Ishikawa (cell line): ENCODE measurements around the gene ODR4.

Experiments used
- CEBPB ChIP-seq: IDR thresholded peaks from 2 replicates; pipeline ENCODE4 v1.6.1; 2012
- CREB1 ChIP-seq: IDR thresholded peaks from 2 replicates; pipeline ENCODE4 v1.6.1; 2012; ENCODE audit warnings: low read depth
- EGR1 ChIP-seq: IDR thresholded peaks from 2 replicates; pipeline ENCODE4 v1.6.1; 2012
- EP300 ChIP-seq: IDR thresholded peaks from 2 replicates; pipeline ENCODE4 v1.6.1; 2012; ENCODE audit warnings: borderline replicate concordance
- FOXM1 ChIP-seq: IDR thresholded peaks from 2 replicates; pipeline ENCODE4 v1.6.1; 2012; ENCODE audit warnings: low read depth, borderline replicate concordance
- NFIC ChIP-seq: IDR thresholded peaks from 2 replicates; pipeline ENCODE4 v1.6.1; 2012
- RAD21 ChIP-seq: IDR thresholded peaks from 2 replicates; pipeline ENCODE4 v1.6.1; 2012; ENCODE audit warnings: low read depth
- TAF1 ChIP-seq: IDR thresholded peaks from 2 replicates; pipeline ENCODE4 v1.6.1; 2012; ENCODE audit warnings: low read depth, mild to moderate bottlenecking
- TCF12 ChIP-seq: IDR thresholded peaks from 2 replicates; pipeline ENCODE4 v1.6.1; 2012; ENCODE audit warnings: low read depth
- TEAD4 ChIP-seq: IDR thresholded peaks from 2 replicates; pipeline ENCODE4 v1.6.1; 2012
- YY1 ChIP-seq: IDR thresholded peaks from 2 replicates; pipeline ENCODE4 v1.6.1; 2012; ENCODE audit warnings: low read depth
- ZBTB7A ChIP-seq: IDR thresholded peaks from 2 replicates; pipeline ENCODE4 v1.6.1; 2012; ENCODE audit warnings: low read depth
- TF ChIP-seq, protein P1 (sequence below): IDR thresholded peaks from 2 replicates; pipeline ENCODE4 v1.6.1; 2012
- TF ChIP-seq, protein P2 (sequence below): IDR thresholded peaks from 2 replicates; pipeline ENCODE4 v1.6.1; 2012
- TF ChIP-seq, protein P3 (sequence below): IDR thresholded peaks from 2 replicates; pipeline ENCODE4 v1.6.1; 2012; ENCODE audit warnings: low read depth, mild to moderate bottlenecking

Gene ODR4

DNA sequence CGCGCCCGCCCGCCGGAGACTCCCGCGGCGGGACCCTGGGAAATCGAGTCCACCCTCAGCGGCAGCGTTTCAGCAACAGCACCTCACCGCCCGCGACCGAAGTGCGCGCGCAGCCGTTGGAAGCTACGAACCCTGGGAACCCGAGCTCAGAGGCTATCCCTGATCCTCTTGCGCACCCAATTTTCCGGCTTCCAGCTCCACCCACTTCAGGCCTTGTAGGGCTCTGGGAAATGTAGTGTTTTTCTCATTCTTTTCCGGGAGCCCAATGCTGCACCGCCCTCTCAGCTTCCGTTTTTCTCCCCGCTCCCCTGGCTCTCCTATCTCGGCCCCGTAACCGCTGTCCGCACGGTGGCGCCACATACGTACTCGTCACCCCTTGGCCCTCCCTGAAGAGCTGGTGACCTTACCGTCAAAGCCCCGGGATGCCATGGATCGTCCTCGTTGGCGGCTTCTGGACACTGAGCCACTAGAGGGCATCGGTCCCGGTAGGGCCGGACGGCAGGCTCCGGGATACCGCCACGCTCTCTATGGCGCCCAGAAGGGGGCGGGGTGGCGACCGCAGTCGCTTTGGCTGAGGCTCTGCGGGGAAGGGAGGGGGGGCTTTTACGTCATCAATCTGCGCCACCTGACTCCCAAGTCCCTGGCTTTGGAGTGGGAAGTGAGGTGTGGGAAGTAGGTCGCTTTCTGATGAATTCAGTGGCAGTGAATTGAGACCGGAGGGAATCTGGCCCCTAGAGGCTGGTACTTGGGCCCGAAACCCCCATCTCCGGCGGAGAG lies at the start of gene ODR4, which contains the start of gene TPR:
ODR4 (plus strand) TSS at position 687 of the 777 bp plus-strand sequence. CDS start 3,948 bp downstream, outside the sequence.
TPR (minus strand) TSS at position 102 of the 777 bp plus-strand sequence. CDS start 225 bp downstream, outside the sequence.
- TF ChIP-seq, protein P1, sequence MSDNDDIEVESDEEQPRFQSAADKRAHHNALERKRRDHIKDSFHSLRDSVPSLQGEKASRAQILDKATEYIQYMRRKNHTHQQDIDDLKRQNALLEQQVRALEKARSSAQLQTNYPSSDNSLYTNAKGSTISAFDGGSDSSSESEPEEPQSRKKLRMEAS = no peak; the same call in 1 of the 2 replicates
- TF ChIP-seq TEAD4 (peak; percentile 4; the same call in 1 of the 2 replicates), FOXM1 (no peak), RAD21 (peak; percentile 13; the same call in 1 of the 2 replicates), CREB1 (peak; percentile 97), NFIC (no peak), EGR1 (peak; percentile 23; the same call in 1 of the 2 replicates), CEBPB (no peak), EP300 (no peak), YY1 (peak; percentile 81), ZBTB7A (no peak), TAF1 (peak; percentile 83), TCF12 (peak; percentile 14; the same call in 1 of the 2 replicates)
- TF ChIP-seq, protein P2, sequence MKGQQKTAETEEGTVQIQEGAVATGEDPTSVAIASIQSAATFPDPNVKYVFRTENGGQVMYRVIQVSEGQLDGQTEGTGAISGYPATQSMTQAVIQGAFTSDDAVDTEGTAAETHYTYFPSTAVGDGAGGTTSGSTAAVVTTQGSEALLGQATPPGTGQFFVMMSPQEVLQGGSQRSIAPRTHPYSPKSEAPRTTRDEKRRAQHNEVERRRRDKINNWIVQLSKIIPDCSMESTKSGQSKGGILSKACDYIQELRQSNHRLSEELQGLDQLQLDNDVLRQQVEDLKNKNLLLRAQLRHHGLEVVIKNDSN = no peak
- TF ChIP-seq, protein P3, sequence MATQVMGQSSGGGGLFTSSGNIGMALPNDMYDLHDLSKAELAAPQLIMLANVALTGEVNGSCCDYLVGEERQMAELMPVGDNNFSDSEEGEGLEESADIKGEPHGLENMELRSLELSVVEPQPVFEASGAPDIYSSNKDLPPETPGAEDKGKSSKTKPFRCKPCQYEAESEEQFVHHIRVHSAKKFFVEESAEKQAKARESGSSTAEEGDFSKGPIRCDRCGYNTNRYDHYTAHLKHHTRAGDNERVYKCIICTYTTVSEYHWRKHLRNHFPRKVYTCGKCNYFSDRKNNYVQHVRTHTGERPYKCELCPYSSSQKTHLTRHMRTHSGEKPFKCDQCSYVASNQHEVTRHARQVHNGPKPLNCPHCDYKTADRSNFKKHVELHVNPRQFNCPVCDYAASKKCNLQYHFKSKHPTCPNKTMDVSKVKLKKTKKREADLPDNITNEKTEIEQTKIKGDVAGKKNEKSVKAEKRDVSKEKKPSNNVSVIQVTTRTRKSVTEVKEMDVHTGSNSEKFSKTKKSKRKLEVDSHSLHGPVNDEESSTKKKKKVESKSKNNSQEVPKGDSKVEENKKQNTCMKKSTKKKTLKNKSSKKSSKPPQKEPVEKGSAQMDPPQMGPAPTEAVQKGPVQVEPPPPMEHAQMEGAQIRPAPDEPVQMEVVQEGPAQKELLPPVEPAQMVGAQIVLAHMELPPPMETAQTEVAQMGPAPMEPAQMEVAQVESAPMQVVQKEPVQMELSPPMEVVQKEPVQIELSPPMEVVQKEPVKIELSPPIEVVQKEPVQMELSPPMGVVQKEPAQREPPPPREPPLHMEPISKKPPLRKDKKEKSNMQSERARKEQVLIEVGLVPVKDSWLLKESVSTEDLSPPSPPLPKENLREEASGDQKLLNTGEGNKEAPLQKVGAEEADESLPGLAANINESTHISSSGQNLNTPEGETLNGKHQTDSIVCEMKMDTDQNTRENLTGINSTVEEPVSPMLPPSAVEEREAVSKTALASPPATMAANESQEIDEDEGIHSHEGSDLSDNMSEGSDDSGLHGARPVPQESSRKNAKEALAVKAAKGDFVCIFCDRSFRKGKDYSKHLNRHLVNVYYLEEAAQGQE = no peak

DNA sequence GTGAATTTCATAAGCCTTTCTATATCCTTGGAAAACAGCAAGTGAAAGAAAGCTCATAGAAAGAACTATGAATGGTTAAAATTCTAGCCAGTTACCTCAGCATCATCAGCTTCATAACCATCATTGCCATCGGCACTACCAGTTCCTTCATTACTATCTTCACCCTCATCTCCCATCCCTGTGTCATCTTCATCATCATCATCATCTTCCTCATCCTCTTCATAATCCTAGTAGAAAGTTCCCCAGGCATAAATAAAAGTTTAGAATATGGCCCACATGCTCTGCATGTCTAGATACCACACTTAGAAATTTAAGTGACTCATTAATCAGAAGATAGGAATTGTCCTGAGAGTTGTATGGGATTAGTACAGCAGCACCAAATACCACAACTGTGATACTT lies 49.6 kb upstream of the ODR4 start:
- TF ChIP-seq EGR1 (no peak), NFIC (no peak), EP300 (no peak), RAD21 (no peak), TAF1 (no peak), YY1 (no peak), ZBTB7A (no peak), CEBPB (no peak), TCF12 (no peak), TEAD4 (no peak)
- TF ChIP-seq, protein P2 = no peak
- TF ChIP-seq, protein P1 = no peak

DNA sequence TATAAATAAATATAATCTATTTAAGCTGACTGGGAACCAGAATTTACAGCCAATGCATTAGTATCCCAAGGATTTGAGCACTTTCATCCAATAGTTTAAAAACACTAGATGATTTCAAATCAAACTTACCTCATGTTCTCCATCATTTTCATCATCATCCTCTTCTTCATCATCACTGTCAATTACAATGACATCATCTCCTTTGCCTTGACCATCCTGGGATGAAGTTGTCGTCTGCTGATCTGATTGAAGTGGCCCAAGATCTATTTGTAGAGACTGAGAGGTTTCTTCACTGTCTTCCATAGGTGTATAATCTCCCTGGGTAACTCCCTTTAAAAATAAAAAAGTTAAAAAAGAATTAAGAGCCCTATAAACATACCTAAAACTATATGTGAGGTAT lies 48.3 kb upstream of the ODR4 start:
- TF ChIP-seq EGR1 = no peak
- no peak for TF ChIP-seq YY1
- TF ChIP-seq ZBTB7A = no peak
- TF ChIP-seq CREB1 = no peak
- TF ChIP-seq, protein P1 = no peak
- TF ChIP-seq, protein P2 = no peak
- TF ChIP-seq CEBPB = no peak
- TF ChIP-seq TCF12 = no peak
- no peak for TF ChIP-seq TEAD4
- TF ChIP-seq NFIC = no peak
- TF ChIP-seq RAD21 = no peak
- TF ChIP-seq FOXM1 = no peak
- TF ChIP-seq, protein P3 = no peak
- TF ChIP-seq EP300 = no peak

DNA sequence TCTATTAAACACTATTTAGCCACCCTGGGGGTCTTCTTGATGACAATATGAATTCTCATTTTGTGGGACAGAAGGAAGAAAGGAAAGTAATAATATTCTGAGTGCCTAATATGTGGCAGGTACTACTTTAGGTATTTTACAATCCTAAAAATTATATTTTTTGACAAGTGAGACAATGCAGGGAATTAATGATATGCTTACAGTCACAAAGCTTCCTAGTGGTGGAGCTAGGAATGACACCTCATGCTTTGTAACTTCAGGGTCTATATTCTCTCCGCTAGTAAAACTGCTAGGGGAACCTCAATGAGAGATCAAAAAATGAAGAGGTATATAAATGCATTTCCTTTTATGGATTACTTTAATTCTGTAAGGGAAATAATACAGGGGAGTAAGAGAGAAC lies 44.9 kb upstream of the ODR4 start:
- TF ChIP-seq ZBTB7A (no peak), CEBPB (no peak), TAF1 (no peak), RAD21 (no peak), EGR1 (no peak), NFIC (no peak), TEAD4 (no peak), FOXM1 (no peak), TCF12 (no peak)
- TF ChIP-seq, protein P2 = no peak
- TF ChIP-seq, protein P1 = no peak
- TF ChIP-seq, protein P3 = no peak
